LNCAP (cell line): ENCODE data around the gene C14orf93.

Experiments used
- TF ChIP-seq, protein P1 (sequence below): fragments of 450-650 bp; IDR thresholded peaks from 2 replicates; pipeline ENCODE4 v1.5.1; 2017; ENCODE audit warnings: mild to moderate bottlenecking

The C14orf93 gene

GRCh38 chr14:23055621-23056144, 45.7 kb upstream of the C14orf93 start:
- TF ChIP-seq, protein P1, sequence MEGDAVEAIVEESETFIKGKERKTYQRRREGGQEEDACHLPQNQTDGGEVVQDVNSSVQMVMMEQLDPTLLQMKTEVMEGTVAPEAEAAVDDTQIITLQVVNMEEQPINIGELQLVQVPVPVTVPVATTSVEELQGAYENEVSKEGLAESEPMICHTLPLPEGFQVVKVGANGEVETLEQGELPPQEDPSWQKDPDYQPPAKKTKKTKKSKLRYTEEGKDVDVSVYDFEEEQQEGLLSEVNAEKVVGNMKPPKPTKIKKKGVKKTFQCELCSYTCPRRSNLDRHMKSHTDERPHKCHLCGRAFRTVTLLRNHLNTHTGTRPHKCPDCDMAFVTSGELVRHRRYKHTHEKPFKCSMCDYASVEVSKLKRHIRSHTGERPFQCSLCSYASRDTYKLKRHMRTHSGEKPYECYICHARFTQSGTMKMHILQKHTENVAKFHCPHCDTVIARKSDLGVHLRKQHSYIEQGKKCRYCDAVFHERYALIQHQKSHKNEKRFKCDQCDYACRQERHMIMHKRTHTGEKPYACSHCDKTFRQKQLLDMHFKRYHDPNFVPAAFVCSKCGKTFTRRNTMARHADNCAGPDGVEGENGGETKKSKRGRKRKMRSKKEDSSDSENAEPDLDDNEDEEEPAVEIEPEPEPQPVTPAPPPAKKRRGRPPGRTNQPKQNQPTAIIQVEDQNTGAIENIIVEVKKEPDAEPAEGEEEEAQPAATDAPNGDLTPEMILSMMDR, result no peak

GRCh38 chr14:23055147-23055550, 45.2 kb upstream of the C14orf93 start:
- TF ChIP-seq, protein P1, result no peak

DNA sequence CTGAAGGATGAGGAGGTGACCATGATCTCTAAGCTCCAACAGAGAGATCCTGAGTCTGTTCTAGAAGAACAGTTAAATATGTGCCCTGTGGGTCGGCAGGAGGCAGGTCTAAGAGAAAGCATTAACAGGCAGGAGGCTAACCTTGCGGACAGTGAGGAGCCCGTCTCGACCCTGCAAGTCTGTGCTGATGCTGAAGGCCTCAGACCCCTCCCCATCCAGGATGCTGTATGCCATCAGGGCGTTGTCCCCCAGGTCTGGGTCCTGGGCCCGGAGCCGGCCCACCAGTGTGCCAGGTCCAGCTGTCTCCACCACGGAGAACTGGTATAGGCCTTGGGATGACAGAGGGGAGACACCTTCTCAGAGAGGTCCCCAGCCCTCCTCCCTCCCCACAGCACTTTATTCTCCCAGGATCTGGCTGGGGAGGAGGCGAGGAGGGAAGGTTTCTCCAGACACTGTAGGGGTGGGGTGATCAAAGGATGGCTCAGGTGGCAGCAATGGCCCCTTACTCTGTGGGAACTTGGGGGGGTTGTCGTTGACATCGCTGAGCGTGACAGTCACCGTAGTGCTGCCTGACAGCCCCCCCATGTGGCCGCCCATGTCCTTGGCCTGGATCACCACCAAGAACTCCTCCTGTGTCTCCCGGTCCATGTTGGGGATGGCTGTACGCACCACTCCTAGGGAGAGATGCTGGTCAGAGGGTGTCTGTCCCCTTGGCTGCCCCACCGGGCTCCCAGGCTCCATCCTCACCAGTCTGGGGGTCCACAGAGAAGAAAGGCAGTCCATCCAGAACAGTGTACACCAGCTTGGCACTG, 44.3 kb upstream of the C14orf93 start:
- TF ChIP-seq, protein P1, result no peak

DNA sequence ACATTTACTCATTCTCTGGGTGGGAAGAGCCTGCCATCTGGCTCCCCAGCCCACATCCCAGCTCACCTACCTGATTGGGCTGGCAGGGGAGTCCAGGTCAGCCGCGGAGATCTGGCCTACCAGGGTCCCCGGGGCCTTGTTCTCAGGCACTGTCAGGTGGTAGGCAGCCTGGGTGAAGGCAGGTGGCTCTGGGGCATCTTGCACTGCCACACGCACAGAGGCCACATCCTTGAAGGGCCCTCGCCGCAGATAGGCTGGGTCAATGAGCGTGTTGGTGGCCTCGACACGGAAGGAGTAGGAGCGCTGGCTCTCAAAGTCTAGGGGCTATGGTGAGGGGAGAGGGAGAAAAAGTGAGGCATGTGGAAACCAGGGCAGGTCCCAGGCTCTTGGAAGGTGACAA, 43.5 kb upstream of the C14orf93 start:
- TF ChIP-seq, protein P1, result no peak

GRCh38 chr14:23052671-23053070, 42.7 kb upstream of the C14orf93 start:
- TF ChIP-seq, protein P1, result no peak

- TF ChIP-seq, protein P1, result no peak
Measured at GRCh38 chr14:23052182-23052623, 42.3 kb upstream of the C14orf93 start.

GRCh38 chr14:23051141-23052057, 41.5 kb upstream of the C14orf93 start:
- TF ChIP-seq, protein P1, result no peak
